KG1 (cell line): ENCODE data around the gene VANGL1.

Experiments
- DNase-seq: peaks from one replicate; lab custom pipeline; 2025; lab: John Stamatoyannopoulos, UW

The VANGL1 gene

DNA sequence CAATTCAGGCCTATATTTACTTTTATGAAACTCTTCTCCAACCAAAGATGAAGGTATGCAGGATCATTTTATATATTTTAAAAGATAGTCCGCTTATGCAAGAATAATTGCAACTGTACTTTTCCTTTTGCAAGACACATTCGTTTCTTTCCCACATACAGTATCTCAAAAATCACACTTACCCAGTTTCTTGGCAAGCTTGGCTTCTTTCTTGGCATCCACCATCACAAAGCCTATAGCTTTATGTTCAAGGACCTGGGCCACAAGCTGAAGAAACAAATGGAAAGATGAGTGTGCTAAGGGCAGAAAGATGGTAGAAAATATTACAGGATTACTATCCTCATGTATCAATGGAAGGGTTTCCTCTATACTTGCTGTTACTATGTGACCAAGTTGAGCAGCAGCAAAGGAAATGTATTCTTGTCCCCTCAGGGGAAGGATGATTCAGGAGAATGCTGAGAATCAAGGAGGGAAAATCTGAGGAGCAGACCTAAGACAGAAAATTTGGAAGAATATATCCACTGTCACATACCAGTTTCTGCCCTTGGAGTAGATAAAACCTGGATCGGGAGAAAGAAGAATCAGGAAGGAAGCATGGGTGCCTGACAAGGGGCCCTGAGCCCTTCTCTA is 103.0 kb downstream of the VANGL1 start:
- DNase-seq: no peak

DNA sequence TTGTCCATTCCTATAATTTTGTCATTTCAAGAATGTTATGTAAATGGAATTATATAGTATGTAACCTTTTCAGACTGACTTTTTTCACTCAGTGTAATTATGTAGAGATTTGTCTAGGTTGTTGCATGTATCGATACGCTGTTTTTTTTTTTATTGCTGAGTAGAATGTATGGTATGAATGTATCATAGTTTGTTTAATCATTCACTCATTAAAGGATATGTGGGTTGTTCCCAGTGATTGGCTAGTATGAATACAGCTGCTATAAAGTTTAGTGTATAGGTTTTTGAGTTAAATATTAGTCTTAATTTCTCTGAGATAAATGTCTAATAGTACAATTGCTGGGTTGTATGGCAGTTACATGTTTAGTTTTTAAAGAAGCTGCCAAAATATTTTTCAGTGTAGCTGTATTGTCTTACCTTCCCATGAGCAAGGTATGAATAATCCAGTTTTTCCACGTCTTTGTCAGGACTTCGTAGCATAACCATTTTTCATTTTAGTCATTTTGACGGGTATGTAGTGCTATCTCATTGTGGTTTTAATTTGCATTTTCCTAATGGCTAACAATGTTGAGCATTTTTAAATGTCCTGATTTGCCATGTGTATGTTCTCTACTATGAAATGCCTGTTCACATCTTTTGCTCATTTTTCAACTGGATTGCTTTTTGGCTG is 104.4 kb downstream of the VANGL1 start:
- no peak for DNase-seq
